Omental fat pad (tissue), 4 donors: ENCODE data around the gene AQP2. TPM values are rescaled to one million over a fixed set of nuclear protein-coding genes. Genes with fewer than 3 reads are reported as not detected.

ENCODE experiments used
- ATAC-seq: fragments of 150-250 bp; one replicate; pipeline ENCODE4 v1.9.1; 2016; ENCODE audit warnings: mild to moderate bottlenecking, moderate library complexity; ENCODE audit not compliant: low FRiP score
- DNase-seq: peaks from one replicate; pipeline ENCODE4 v3.0.0-alpha.2; 2019; ENCODE audit warnings: low spot score
- total RNA-seq, 4 donors: library from RNA; depleted of rRNA; stranded (reverse); fragments of >200 nt; gene quantifications; one replicate each; pipeline ENCODE4 v1.1.0, GENCODE V29; 2016
- TF ChIP-seq, protein P1 (sequence below), 3 donors: fragments of 450-650 bp; IDR thresholded peaks; one replicate each; pipeline ENCODE4 v1.5.1; 2016 to 2017; ENCODE audit warnings: antibody characterized with exemption in 3 of 3, mild to moderate bottlenecking in 3 of 3, moderate library complexity in 2 of 3

The AQP2 gene
- total RNA-seq, 4 donors from 2014 or later = not detected

DNA sequence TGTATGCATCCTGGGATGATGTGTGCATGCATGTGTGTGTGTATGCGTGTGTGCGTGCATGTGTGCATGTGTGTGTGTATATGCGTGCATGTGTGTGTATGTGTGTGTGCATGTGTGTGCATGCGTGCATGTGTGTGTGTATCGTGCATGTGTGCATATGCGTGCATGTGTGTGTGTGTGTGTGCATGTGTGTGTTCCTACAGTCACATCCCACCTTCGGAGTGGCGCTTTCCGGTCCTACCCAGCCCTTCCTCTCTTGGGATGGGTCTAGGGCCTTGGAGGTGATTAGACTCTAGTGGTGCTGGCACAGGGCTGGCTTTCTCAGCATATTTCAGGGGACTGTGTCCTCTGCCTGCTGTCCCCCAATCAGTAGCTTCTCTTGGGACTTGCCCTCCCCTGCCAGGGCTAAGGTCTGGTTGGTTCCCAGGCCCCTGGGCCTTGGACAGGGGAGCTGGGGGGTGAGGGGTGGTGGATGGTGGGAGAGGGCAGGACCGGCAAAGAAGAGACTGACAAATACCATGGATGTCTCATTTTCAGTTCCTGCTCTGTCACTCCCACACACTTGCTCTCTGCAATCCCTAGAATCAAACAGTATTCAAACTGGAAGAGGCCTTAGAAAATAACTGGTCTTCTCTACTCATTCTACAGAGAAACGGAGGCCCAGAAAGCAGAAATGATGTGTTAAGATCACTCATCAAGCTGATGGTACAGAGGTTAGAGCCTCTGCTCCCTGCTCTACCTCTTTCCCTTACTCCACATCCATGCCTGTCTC lies 24.9 kb upstream of the AQP2 start:
- TF ChIP-seq, protein P1, sequence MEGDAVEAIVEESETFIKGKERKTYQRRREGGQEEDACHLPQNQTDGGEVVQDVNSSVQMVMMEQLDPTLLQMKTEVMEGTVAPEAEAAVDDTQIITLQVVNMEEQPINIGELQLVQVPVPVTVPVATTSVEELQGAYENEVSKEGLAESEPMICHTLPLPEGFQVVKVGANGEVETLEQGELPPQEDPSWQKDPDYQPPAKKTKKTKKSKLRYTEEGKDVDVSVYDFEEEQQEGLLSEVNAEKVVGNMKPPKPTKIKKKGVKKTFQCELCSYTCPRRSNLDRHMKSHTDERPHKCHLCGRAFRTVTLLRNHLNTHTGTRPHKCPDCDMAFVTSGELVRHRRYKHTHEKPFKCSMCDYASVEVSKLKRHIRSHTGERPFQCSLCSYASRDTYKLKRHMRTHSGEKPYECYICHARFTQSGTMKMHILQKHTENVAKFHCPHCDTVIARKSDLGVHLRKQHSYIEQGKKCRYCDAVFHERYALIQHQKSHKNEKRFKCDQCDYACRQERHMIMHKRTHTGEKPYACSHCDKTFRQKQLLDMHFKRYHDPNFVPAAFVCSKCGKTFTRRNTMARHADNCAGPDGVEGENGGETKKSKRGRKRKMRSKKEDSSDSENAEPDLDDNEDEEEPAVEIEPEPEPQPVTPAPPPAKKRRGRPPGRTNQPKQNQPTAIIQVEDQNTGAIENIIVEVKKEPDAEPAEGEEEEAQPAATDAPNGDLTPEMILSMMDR (IDR thresholded peaks at IDR 0.05) = no peak
- DNase-seq (no peak), ATAC-seq (no peak)

DNA sequence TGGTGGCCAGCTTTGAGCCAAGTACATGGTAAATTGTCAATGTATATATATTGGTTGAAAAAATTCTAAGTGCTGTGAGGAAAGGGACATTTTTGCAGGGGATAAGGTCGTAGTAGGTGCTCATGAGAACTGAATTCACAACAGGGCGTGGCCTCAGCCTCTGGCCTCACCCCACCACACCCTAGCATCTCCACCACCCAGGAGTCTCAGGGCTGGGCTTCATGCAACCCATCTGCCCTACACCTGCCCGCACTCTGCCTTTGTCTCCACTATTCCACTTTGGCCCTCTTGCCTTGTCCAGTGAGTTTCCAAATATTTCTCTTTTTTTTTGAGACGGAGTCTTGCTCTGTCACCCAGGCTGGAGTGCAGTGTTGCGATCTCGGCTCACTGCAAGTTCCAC lies 22.1 kb upstream of the AQP2 start:
- TF ChIP-seq, protein P1 (IDR thresholded peaks at IDR 0.05) = no peak
- no peak for DNase-seq
- no peak for ATAC-seq

DNA sequence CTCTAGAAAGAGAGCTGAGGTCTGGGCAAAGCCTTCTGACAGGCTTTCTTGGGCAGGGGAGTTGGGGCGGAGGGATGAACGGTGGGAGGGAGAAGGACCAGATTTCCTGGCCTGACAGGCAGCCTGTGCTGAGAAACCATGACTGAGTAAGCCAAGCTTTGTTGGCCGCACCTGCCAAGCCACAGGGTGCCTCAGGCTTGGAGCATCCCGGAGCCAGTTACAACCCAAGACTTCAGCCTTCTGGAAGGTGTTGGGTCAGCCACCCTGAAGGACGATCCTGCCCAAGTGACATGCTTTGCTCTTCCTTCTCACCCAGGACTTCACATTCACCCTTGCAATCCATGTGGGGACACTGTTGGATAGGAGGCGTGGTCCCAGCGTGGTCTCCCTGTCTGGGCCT lies 21.0 kb upstream of the AQP2 start:
- ATAC-seq = no peak
- TF ChIP-seq, protein P1 (IDR thresholded peaks at IDR 0.05) = no peak
- DNase-seq = no peak

DNA sequence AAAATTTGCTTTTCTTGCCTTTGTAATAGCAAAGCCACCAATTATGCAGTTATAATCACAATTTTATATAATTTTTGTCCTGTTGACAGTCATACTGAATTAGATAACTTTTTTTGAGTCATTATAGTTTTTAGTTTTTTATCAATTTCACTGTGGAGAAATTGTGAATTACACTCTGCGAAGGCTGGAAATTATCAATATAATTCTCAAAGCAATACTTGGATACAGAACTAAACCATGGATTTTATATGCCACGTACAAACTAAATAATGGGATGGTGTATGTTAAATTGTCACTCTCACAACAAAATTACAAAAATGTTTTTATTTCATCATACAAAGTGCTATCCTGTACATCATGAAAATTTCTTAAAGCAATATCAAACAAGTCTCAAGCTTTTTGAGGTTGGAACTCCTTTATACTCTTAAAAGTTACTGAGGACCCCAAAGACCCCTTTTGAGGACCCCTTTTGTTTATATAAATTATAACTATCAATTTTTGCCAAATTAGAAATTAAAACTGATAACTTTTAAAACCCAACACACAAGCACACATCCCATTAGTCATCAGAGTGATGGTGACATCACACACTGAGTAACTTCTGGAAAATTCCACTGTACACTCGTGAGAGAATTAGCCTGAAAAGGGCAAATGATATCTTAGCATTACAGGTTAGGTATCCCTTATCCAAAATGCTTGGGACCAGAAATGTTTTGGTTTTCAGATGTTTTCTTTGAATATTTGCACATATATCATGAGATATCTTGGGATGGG lies 19.8 kb upstream of the AQP2 start:
- ATAC-seq (peak; percentile 71), DNase-seq (no peak)
- TF ChIP-seq, protein P1 (IDR thresholded peaks at IDR 0.05) = no peak

DNA sequence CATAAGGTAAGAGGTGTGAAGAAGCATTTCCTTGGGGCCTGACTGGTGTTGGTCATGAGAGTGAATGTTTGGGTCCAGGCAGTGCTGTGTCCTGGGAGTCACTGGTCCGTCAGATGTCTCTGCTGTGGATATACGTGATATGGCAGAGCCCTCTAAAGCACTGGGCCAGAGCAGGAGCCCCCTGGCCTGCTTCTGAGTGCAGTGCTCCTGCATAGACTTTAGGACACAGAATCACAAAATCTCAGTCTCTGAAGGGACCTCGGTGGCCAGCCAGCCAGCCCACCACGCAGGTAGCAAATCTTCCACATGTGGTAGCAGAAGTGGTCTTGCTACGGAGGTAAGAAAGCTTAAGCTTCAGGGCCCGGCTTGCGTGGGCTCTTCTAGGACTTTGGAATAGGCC lies 18.5 kb upstream of the AQP2 start:
- TF ChIP-seq, protein P1 (IDR thresholded peaks at IDR 0.05) = no peak
- DNase-seq (no peak), ATAC-seq (no peak)

DNA sequence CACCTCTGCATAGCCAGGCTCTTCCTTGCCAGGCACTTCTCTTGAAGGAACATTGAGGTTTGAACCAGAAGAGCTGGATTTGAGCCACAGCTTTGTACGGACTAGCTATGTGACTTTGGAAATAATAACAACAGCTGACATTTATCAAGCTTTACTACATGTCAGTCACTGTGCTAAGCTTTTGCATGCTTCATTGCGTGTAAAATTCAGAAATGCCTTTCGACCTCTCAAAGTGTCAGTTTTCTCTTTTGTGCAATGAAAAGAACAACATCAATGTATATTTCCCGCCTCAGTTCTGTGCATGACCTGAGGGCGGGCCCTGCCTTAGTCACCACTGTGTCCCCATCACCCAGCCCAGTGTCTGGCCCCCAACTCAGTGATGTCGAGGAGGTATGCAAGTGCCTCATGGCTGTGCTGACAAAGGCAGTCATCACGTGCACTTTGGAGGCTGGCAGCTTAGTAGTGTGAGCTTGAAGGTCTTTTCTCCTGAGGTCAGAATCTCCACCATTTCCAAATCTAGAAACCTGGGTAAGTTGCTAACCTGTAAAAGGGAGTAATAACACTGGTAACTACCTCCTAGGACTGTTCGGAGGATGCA lies 17.9 kb upstream of the AQP2 start:
- TF ChIP-seq, protein P1 (IDR thresholded peaks at IDR 0.05) = no peak
- DNase-seq (no peak), ATAC-seq (no peak)
